H1 (cell line): ENCODE results near the gene SLC19A1. TPM values are rescaled to one million over a fixed set of nuclear protein-coding genes. Genes with fewer than 3 reads are reported as not detected.

Source experiments
- EGR1 ChIP-seq: IDR thresholded peaks from 2 replicates; pipeline ENCODE4 v1.6.1; 2011; ENCODE audit warnings: low read depth, low read length, borderline replicate concordance
- polyA plus RNA-seq, 7 experiments: library from polyadenylated mRNA; depleted of rRNA in 3 of 7; stranded (reverse) in 5 of 7; unstranded in 2 of 7; fragments of >200 nt in 5 of 7; fragments of 200-250 nt in 2 of 7; gene quantifications; 1 replicate in 5 of 7; 2 replicates in 1 of 7; 4 replicates in 1 of 7; pipeline versions ENCODE4 v1.2.1 to v1.2.3, GENCODE V29; 2011 to 2013; ENCODE audit warnings: missing spikeins in 2 of 7, mixed read lengths in 2 of 7
- total RNA-seq: library from RNA; stranded (reverse); fragmentation: NEBNext Ultra II Directional; extraction: Animal tissue kit (Norgen Biotek cat#: 25700); gene quantifications from 2 replicates; pipeline ENCODE4 v1.2.1, GENCODE V29; 2021

SLC19A1 gene
- total and polyA plus RNA-seq, 2 of the 8 experiments (the other 6 are each of a cell fraction or from before 2014, with no cell fraction given): 31.6 to 43.8 TPM

DNA sequence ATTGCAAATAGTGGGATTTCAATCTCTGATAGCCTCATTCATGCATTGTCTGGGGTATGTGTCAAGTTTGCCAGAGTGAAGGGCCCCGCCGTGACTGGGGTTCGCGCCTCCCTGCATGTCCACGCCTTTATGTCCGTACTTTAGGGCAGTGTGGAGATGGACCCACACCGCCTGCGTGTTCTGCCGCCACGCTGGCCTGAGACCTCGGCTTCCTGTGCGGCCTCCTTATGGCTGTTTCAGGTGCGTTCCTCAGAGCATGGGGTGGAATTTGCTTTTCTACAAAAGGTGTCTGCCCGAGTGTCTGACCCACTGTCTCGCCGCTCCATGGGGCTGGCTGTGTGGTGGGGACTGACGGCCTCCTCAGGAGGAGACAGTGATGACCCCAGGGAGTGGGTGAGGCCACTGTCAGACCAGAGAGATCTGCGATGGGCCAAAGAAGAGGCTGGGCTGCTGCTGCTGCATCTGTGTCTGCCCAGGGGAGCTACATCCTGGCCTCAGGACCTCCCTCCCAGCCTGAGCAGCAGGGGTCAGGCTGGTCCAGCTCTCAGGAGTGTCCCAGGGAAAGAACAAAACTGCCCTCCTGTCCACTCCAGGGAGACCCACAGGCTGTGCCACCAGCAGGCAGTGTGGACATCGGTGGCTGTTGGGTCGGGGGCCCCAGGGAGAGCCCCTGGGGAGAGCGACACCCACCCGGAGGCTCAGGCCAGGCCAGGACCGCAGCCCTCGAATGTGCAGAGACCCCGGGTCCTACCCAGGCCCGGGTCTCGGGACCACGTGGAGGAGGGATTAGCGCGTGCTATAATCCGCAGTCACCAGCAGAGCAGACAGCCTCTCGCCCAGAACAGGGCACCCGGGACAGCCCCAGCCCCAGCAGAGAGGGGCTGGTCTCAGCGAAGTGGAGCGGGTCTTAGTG lies 9.8 kb upstream of the SLC19A1 start (continued):
- TF ChIP-seq EGR1: no peak
